Muscle of leg (tissue), 11 donors: ENCODE measurements around the gene PLCB1. TPM values are rescaled to one million over a fixed set of nuclear protein-coding genes. Genes with fewer than 3 reads are reported as not detected.
"Not testable (repeated sequence)": the region's sequence is repeated elsewhere in the genome, so short reads cannot be mapped to it uniquely, and the experiment has no call there.

Experiments used
- DNase-seq: peaks from one replicate; pipeline ENCODE4 v3.0.0; 2013
- H3K27ac ChIP-seq: one replicate; pipeline ENCODE4 v1.5.1; 2013; ENCODE audit warnings: mild to moderate bottlenecking, low read length, control low read depth
- H3K27me3 ChIP-seq: one replicate; pipeline ENCODE4 v1.6.1; 2013; ENCODE audit warnings: low read length; ENCODE audit not compliant: control insufficient read depth, insufficient read depth
- H3K36me3 ChIP-seq: one replicate; pipeline ENCODE4 v1.6.1; 2013; ENCODE audit warnings: low read length; ENCODE audit not compliant: control insufficient read depth, insufficient read depth
- H3K4me1 ChIP-seq: one replicate; pipeline ENCODE4 v1.6.1; 2013; ENCODE audit warnings: low read length; ENCODE audit not compliant: control insufficient read depth, insufficient read depth
- H3K4me3 ChIP-seq: one replicate; pipeline ENCODE4 v1.5.1; 2013; ENCODE audit warnings: low read length, control low read depth
- H3K9me3 ChIP-seq: replicated peaks from 2 replicates; pipeline ENCODE4 v1.6.1; 2013; ENCODE audit warnings: low read depth, low read length; ENCODE audit not compliant: control insufficient read depth
- WGBS: methylation state at CpG from one replicate; pipeline ENCODE4 v1.1.5; 2013; ENCODE audit warnings: missing lambda C conversion rate; ENCODE audit not compliant: insufficient coverage; 5-methylcytosine and 5-hydroxymethylcytosine counted together
- polyA plus RNA-seq, 8 donors: library from polyadenylated mRNA; unstranded; fragments of 120-200 nt; gene quantifications; one replicate each; pipeline versions ENCODE4 v1.2.1 to v1.2.3, GENCODE V29; 2013; ENCODE audit warnings: inconsistent platforms in 1 of 8, low replicate concordance in 1 of 8; ENCODE audit not compliant: insufficient read length in 8 of 8, insufficient read depth in 1 of 8
- total RNA-seq: library from RNA; stranded (reverse); fragments of 120-200 nt; gene quantifications from one replicate; pipeline ENCODE4 v1.2.4, GENCODE V29; 2013

The PLCB1 gene
- total and polyA plus RNA-seq, 9 donors = 6.8 to 14.3 (median 9.0) TPM

- WGBS = 55% methylated on average over 2 of the region's 4 CpGs
- DNase-seq = no peak
- Histone ChIP-seq H3K9me3 (no peaks in the 10 kb centered on the region), H3K4me1 (no peaks in the 10 kb centered on the region), H3K4me3 (no peak overlapping the region), H3K36me3 (no peaks in the 10 kb centered on the region), H3K27me3 (no peaks in the 10 kb centered on the region), H3K27ac (no peak overlapping the region)
Observed at GRCh38 chr20:8425802-8426201, 293.7 kb downstream of the PLCB1 start.

- Histone ChIP-seq H3K4me3 (no peak overlapping the region), H3K27me3 (no peaks in the 10 kb centered on the region), H3K9me3 (no peaks in the 10 kb centered on the region), H3K27ac (peak overlapping the region; percentile 7), H3K4me1 (peaks cover 5% of the 10 kb centered on the region), H3K36me3 (no peaks in the 10 kb centered on the region)
- WGBS = 70% methylated on average over 2 of the region's 2 CpGs
- DNase-seq = peak; percentile 19
Observed at GRCh38 chr20:8427419-8428040, 295.5 kb downstream of the PLCB1 start.

- Histone ChIP-seq H3K4me3 (no peak overlapping the region), H3K9me3 (no peaks in the 10 kb centered on the region), H3K27me3 (no peaks in the 10 kb centered on the region), H3K36me3 (no peaks in the 10 kb centered on the region), H3K27ac (no peak overlapping the region), H3K4me1 (peaks cover 7% of the 10 kb centered on the region)
- no CpG with 5 or more reads among the region's 3 CpGs for WGBS
- no peak for DNase-seq
Observed at GRCh38 chr20:8428988-8429387, 296.9 kb downstream of the PLCB1 start.

GRCh38 chr20:8431538-8432434 is 299.7 kb downstream of the PLCB1 start:
- no peaks in the 10 kb centered on the region for H3K27me3 ChIP-seq
- WGBS = 16% methylated on average over 10 of the region's 11 CpGs
- peaks cover 7% of the 10 kb centered on the region for H3K4me1 ChIP-seq
- H3K27ac ChIP-seq = peak overlapping the region; percentile 71
- H3K36me3 ChIP-seq = no peaks in the 10 kb centered on the region
- H3K9me3 ChIP-seq = no peaks in the 10 kb centered on the region
- H3K4me3 ChIP-seq = no peak overlapping the region
- DNase-seq = peak; percentile 77

- H3K27ac ChIP-seq = peak overlapping the region; percentile 71
- peaks cover 7% of the 10 kb centered on the region for H3K4me1 ChIP-seq
- no peaks in the 10 kb centered on the region for H3K36me3 ChIP-seq
- H3K9me3 ChIP-seq = no peaks in the 10 kb centered on the region
- H3K4me3 ChIP-seq = no peak overlapping the region
- DNase-seq = peak; percentile 7
- WGBS = 0% methylated on average over 3 of the region's 7 CpGs
- H3K27me3 ChIP-seq = no peaks in the 10 kb centered on the region
Observed at GRCh38 chr20:8432435-8433148, 300.5 kb downstream of the PLCB1 start.

- Histone ChIP-seq H3K4me1 (peaks cover 7% of the 10 kb centered on the region), H3K4me3 (no peak overlapping the region), H3K27ac (no peak overlapping the region), H3K36me3 (no peaks in the 10 kb centered on the region), H3K27me3 (no peaks in the 10 kb centered on the region), H3K9me3 (no peaks in the 10 kb centered on the region)
- WGBS = no CpG with 5 or more reads among the region's 3 CpGs
- no peak for DNase-seq
Observed at GRCh38 chr20:8433291-8433690, 301.2 kb downstream of the PLCB1 start.

- no CpG with 5 or more reads among the region's 2 CpGs for WGBS
- no peak for DNase-seq
- Histone ChIP-seq H3K4me3 (no peak overlapping the region), H3K27ac (no peak overlapping the region), H3K9me3 (no peaks in the 10 kb centered on the region), H3K27me3 (no peaks in the 10 kb centered on the region), H3K4me1 (peaks cover 7% of the 10 kb centered on the region), H3K36me3 (no peaks in the 10 kb centered on the region)
Observed at GRCh38 chr20:8434326-8434876, 302.3 kb downstream of the PLCB1 start.

GRCh38 chr20:8435285-8436035 is 303.4 kb downstream of the PLCB1 start:
- 100% methylated on average over 1 of the region's 5 CpGs for WGBS
- no peaks in the 10 kb centered on the region for H3K9me3 ChIP-seq
- DNase-seq = no peak
- H3K36me3 ChIP-seq = no peaks in the 10 kb centered on the region
- no peaks in the 10 kb centered on the region for H3K27me3 ChIP-seq
- H3K4me1 ChIP-seq = peaks cover 7% of the 10 kb centered on the region
- no peak overlapping the region for H3K4me3 ChIP-seq
- H3K27ac ChIP-seq = no peak overlapping the region

GRCh38 chr20:8436938-8437337 is 304.9 kb downstream of the PLCB1 start:
- not testable (repeated sequence) for H3K27me3 ChIP-seq, H3K36me3 ChIP-seq, H3K4me1 ChIP-seq, H3K27ac ChIP-seq, H3K4me3 ChIP-seq, H3K9me3 ChIP-seq, DNase-seq
- 60% methylated on average over 1 of the region's 5 CpGs for WGBS
